Right renal cortex interstitium (tissue), 3 donors: ENCODE results near the gene GPC6. TPM values are rescaled to one million over a fixed set of nuclear protein-coding genes. Genes with fewer than 3 reads are reported as not detected.
A peak's percentile ranks its signal among the peaks of the same experiment; 100 is the strongest.

Source experiments
- DNase-seq, 3 donors: peaks; one replicate each; pipeline ENCODE4 v3.0.0-alpha.2; 2013; ENCODE audit warnings: low read depth in 3 of 3, low spot score in 2 of 3
- polyA plus RNA-seq, 3 donors: library from polyadenylated mRNA; unstranded; fragments of 120-200 nt; gene quantifications; one replicate each; pipeline ENCODE4 v1.2.1, GENCODE V29; 2013; ENCODE audit not compliant: insufficient read length in 3 of 3

GPC6 gene
- polyA plus RNA-seq, 3 donors: 56.7 to 71.0 (median 65.8) TPM

- no peak for DNase-seq
Measured at GRCh38 chr13:93653776-93654175, 427.2 kb downstream of the GPC6 start.

GRCh38 chr13:93655154-93655553 is 428.5 kb downstream of the GPC6 start:
- DNase-seq: no peak

GRCh38 chr13:93660391-93661063 is 433.9 kb downstream of the GPC6 start:
- DNase-seq: no peak

- no peak for DNase-seq
Measured at GRCh38 chr13:93670866-93671265, 444.3 kb downstream of the GPC6 start.

GRCh38 chr13:93672996-93673395 is 446.4 kb downstream of the GPC6 start:
- no peak for DNase-seq

- no peak for DNase-seq
Measured at GRCh38 chr13:93673885-93674284, 447.3 kb downstream of the GPC6 start.

GRCh38 chr13:93674337-93674755 is 447.7 kb downstream of the GPC6 start:
- DNase-seq: no peak

GRCh38 chr13:93680329-93680728 is 453.7 kb downstream of the GPC6 start:
- no peak for DNase-seq

GRCh38 chr13:93685900-93686299 is 459.3 kb downstream of the GPC6 start:
- no peak for DNase-seq

GRCh38 chr13:93686399-93686798 is 459.8 kb downstream of the GPC6 start:
- DNase-seq: no peak

GRCh38 chr13:93687261-93687660 is 460.7 kb downstream of the GPC6 start:
- DNase-seq: no peak

GRCh38 chr13:93689333-93689732 is 462.7 kb downstream of the GPC6 start:
- DNase-seq: no peak

- DNase-seq: peak in 2 of 3 donors; percentile 31 to 36
Measured at GRCh38 chr13:93690139-93690538, 463.5 kb downstream of the GPC6 start.

GRCh38 chr13:93698016-93698613 is 471.5 kb downstream of the GPC6 start:
- DNase-seq: no peak

- no peak for DNase-seq
Measured at GRCh38 chr13:93700115-93700514, 473.5 kb downstream of the GPC6 start.

GRCh38 chr13:93708308-93709075 is 481.9 kb downstream of the GPC6 start:
- no peak for DNase-seq

GRCh38 chr13:93709506-93710244 is 483.1 kb downstream of the GPC6 start:
- DNase-seq: no peak

GRCh38 chr13:93714171-93714570 is 487.6 kb downstream of the GPC6 start:
- DNase-seq: no peak

GRCh38 chr13:93715866-93716265 is 489.3 kb downstream of the GPC6 start:
- DNase-seq: no peak

GRCh38 chr13:93716623-93717022 is 490.0 kb downstream of the GPC6 start:
- DNase-seq: no peak

GRCh38 chr13:93721483-93721882 is 494.9 kb downstream of the GPC6 start:
- no peak for DNase-seq
